HG02884 (cell line): ENCODE results near the gene ZIC2.

Experiments used
- ATAC-seq: cut with Tn5 transposase; IDR thresholded peaks from one replicate; pipeline ENCODE4 v1.9.1; 2021; ENCODE audit warnings: mild to moderate bottlenecking, moderate library complexity; ENCODE audit not compliant: unreplicated experiment

ZIC2 gene

GRCh38 chr13:99959127-99959539 lies 22.5 kb upstream of the ZIC2 start:
- ATAC-seq = no peak

- ATAC-seq = no peak
Measured at GRCh38 chr13:99959540-99960230, 21.9 kb upstream of the ZIC2 start.

- no peak for ATAC-seq
Measured at GRCh38 chr13:99960663-99961311, 20.8 kb upstream of the ZIC2 start.

- no peak for ATAC-seq
Measured at GRCh38 chr13:99961636-99962035, 19.9 kb upstream of the ZIC2 start.

- no peak for ATAC-seq
Measured at GRCh38 chr13:99962242-99962641, 19.3 kb upstream of the ZIC2 start.

GRCh38 chr13:99963816-99964339 lies 17.7 kb upstream of the ZIC2 start:
- no peak for ATAC-seq

- ATAC-seq = no peak
Measured at GRCh38 chr13:99965329-99966000, 16.1 kb upstream of the ZIC2 start.

- ATAC-seq = no peak
Measured at GRCh38 chr13:99966064-99966805, 15.3 kb upstream of the ZIC2 start.

- ATAC-seq = no peak
Measured at GRCh38 chr13:99967498-99967868, 14.1 kb upstream of the ZIC2 start.

- no peak for ATAC-seq
Measured at GRCh38 chr13:99967869-99968520, 13.6 kb upstream of the ZIC2 start.

- no peak for ATAC-seq
Measured at GRCh38 chr13:99968521-99969452, 12.8 kb upstream of the ZIC2 start.

- ATAC-seq = no peak
Measured at GRCh38 chr13:99969453-99969918, 12.1 kb upstream of the ZIC2 start.

- ATAC-seq = no peak
Measured at GRCh38 chr13:99969919-99970650, 11.5 kb upstream of the ZIC2 start.

GRCh38 chr13:99970651-99971575 lies 10.7 kb upstream of the ZIC2 start:
- no peak for ATAC-seq

GRCh38 chr13:99971576-99972189 lies 9.9 kb upstream of the ZIC2 start, which contains the start of gene ZIC5:
Gene ZIC5 (minus strand): TSS chr13:99971767. CDS start chr13:99971603, 164 bp downstream.
- no peak for ATAC-seq

GRCh38 chr13:99972190-99972731 lies 9.3 kb upstream of the ZIC2 start:
- no peak for ATAC-seq
